Bronchial epithelial cell (primary cell): ENCODE measurements around the gene LTBP1. TPM values are rescaled to one million over a fixed set of nuclear protein-coding genes. Genes with fewer than 3 reads are reported as not detected.

Experiments used
- DNase-seq: peaks from one replicate; pipeline ENCODE4 v3.0.0-alpha.2; 2010; ENCODE audit warnings: low read depth
- FAIRE-seq: peaks from 2 replicates; lab custom pipeline; 2011; peaks lifted over from hg19 to GRCh38; lab: Jason Lieb, UNC
- H3K27me3 ChIP-seq: 2 replicates; pipeline ENCODE4 v1.5.1; 2011; ENCODE audit warnings: low read length; ENCODE audit not compliant: control insufficient read depth, insufficient read depth
- H3K36me3 ChIP-seq: 2 replicates; pipeline ENCODE4 v1.5.1; 2011; ENCODE audit warnings: low read length; ENCODE audit not compliant: control insufficient read depth, insufficient read depth
- H3K4me3 ChIP-seq: 2 replicates; pipeline ENCODE4 v1.5.1; 2011; ENCODE audit warnings: mild to moderate bottlenecking, low read depth, low read length, control low read depth
- CTCF ChIP-seq: IDR thresholded peaks from 2 replicates; pipeline ENCODE4 v1.5.1; 2011; ENCODE audit warnings: mild to moderate bottlenecking, moderate library complexity, low read length, control low read depth, inconsistent platforms; ENCODE audit not compliant: insufficient read depth, severe bottlenecking
- total RNA-seq: library from RNA; depleted of rRNA; stranded (reverse); fragments of >200 nt; gene quantifications from 2 replicates; pipeline ENCODE4 v1.2.1, GENCODE V29; 2014

LTBP1 gene
- total RNA-seq, 1 donor from 2014 or later = 6.6 TPM

GRCh38 chr2:33214857-33215256, 268.1 kb downstream of the LTBP1 start:
- no peaks in the 10 kb centered on the region for H3K27me3 ChIP-seq
- H3K4me3 ChIP-seq = no peak overlapping the region
- no peak for FAIRE-seq
- DNase-seq = no peak
- no peak for TF ChIP-seq CTCF
- H3K36me3 ChIP-seq = no peaks in the 10 kb centered on the region

GRCh38 chr2:33215299-33215698, 268.5 kb downstream of the LTBP1 start:
- no peaks in the 10 kb centered on the region for H3K27me3 ChIP-seq
- H3K4me3 ChIP-seq = no peak overlapping the region
- H3K36me3 ChIP-seq = no peaks in the 10 kb centered on the region
- DNase-seq (peak; percentile 88), FAIRE-seq (no peak)
- TF ChIP-seq CTCF = no peak

- DNase-seq = no peak
Measured at GRCh38 chr2:33215983-33216382, 269.2 kb downstream of the LTBP1 start.

GRCh38 chr2:33216508-33217182, 269.9 kb downstream of the LTBP1 start:
- no peak for FAIRE-seq
- H3K36me3 ChIP-seq = no peaks in the 10 kb centered on the region
- no peak overlapping the region for H3K4me3 ChIP-seq
- H3K27me3 ChIP-seq = no peaks in the 10 kb centered on the region
- no peak for TF ChIP-seq CTCF
- DNase-seq = peak; percentile 59

More at GRCh38 chr2:33215983-33216382, 269.2 kb downstream of the LTBP1 start:
- H3K27me3 ChIP-seq = no peaks in the 10 kb centered on the region
- no peak for TF ChIP-seq CTCF
- no peak overlapping the region for H3K4me3 ChIP-seq
- H3K36me3 ChIP-seq = no peaks in the 10 kb centered on the region
- no peak for FAIRE-seq

GRCh38 chr2:33217406-33217805, 270.7 kb downstream of the LTBP1 start:
- DNase-seq = no peak
- FAIRE-seq = no peak
- no peak overlapping the region for H3K4me3 ChIP-seq
- no peaks in the 10 kb centered on the region for H3K27me3 ChIP-seq
- H3K36me3 ChIP-seq = no peaks in the 10 kb centered on the region
- TF ChIP-seq CTCF = no peak

GRCh38 chr2:33219114-33219513, 272.4 kb downstream of the LTBP1 start:
- no peaks in the 10 kb centered on the region for H3K27me3 ChIP-seq
- no peak for TF ChIP-seq CTCF
- no peaks in the 10 kb centered on the region for H3K36me3 ChIP-seq
- H3K4me3 ChIP-seq = no peak overlapping the region
- DNase-seq (no peak), FAIRE-seq (no peak)
